DOHH2 (cell line): ENCODE data around the gene ADAMTSL1.

ENCODE experiments used
- CTCF ChIP-seq: fragments of 200-600 bp; sonication (generic); IDR thresholded peaks from one replicate; pipeline ENCODE4 v1.5.1; 2014; ENCODE audit warnings: antibody characterized with exemption, mild to moderate bottlenecking, low read depth, low read length; ENCODE audit not compliant: poor library complexity, severe bottlenecking
- EZH2phosphoT487 ChIP-seq: fragments of 200-600 bp; sonication (generic); IDR thresholded peaks from 2 replicates; pipeline ENCODE4 v1.6.1; 2017; ENCODE audit warnings: borderline replicate concordance, mild to moderate bottlenecking, antibody characterized with exemption, low read length, moderate library complexity, mixed read lengths

- TF ChIP-seq CTCF: no peak
- no peak for TF ChIP-seq EZH2phosphoT487
Measured at GRCh38 chr9:18478501-18479361, 4.8 kb downstream of the ADAMTSL1 start.
